Panc1 (cell line): ENCODE measurements around the gene SLC16A6. TPM values are rescaled to one million over a fixed set of nuclear protein-coding genes. Genes with fewer than 3 reads are reported as not detected.

Experiments
- ATAC-seq: fragments of 200-7000 bp; cut with Tn5 transposase; 2 replicates; pipeline ENCODE4 v1.9.1; 2020; ENCODE audit warnings: mild to moderate bottlenecking, moderate library complexity
- BruUV-seq: library from RNA; stranded (reverse); fragments of 400-500 nt; replicated peaks from 2 replicates; lab custom pipeline; 2021; lab: Mats Ljungman, UMichigan
- CTCF ChIA-PET: fragments of 300-600 bp; sonication (Branson Sonifier 250); formaldehyde crosslinking; loops from one replicate; lab custom pipeline; 2022; ENCODE audit warnings: antibody characterized with exemption; lab: Charles Lee
- POLR2A ChIA-PET: fragments of 300-600 bp; sonication (Branson Sonifier 250); formaldehyde crosslinking; loops from one replicate; lab custom pipeline; 2022; ENCODE audit warnings: antibody characterized with exemption; lab: Charles Lee
- DNase-seq: peaks from one replicate; pipeline ENCODE4 v3.0.0-alpha.2; 2010; ENCODE audit warnings: low read depth, low spot score
- H3K27ac ChIP-seq: 2 replicates; pipeline ENCODE4 v1.5.1; 2011; ENCODE audit warnings: mild to moderate bottlenecking, low read length, inconsistent platforms
- H3K27me3 ChIP-seq: fragments of 200-500 bp; sonication (Bioruptor generic); 2 replicates; pipeline ENCODE4 v1.6.0; 2014; ENCODE audit warnings: low read length, inconsistent platforms; ENCODE audit not compliant: control insufficient read depth, insufficient read depth
- H3K36me3 ChIP-seq: fragments of 200-500 bp; sonication (Bioruptor generic); 2 replicates; pipeline ENCODE4 v1.5.1; 2014; ENCODE audit warnings: inconsistent platforms, mild to moderate bottlenecking, low read length, moderate library complexity; ENCODE audit not compliant: control insufficient read depth, insufficient read depth
- H3K4me1 ChIP-seq: 2 replicates; pipeline ENCODE4 v1.5.1; 2011; ENCODE audit warnings: inconsistent platforms, mild to moderate bottlenecking, low read length, moderate library complexity; ENCODE audit not compliant: control insufficient read depth, insufficient read depth
- H3K4me3 ChIP-seq, 2 experiments: 2 replicates each; pipeline ENCODE4 v1.5.1; 2011 to 2012; ENCODE audit warnings: low read depth in 2 of 2, low read length in 2 of 2, mild to moderate bottlenecking in 2 of 2, inconsistent platforms in 1 of 2, moderate library complexity in 1 of 2
- H3K9me3 ChIP-seq: fragments of 200-500 bp; sonication (Bioruptor generic); 2 replicates; pipeline ENCODE4 v1.5.1; 2014; ENCODE audit warnings: low read depth, mild to moderate bottlenecking, inconsistent platforms, low read length, moderate library complexity; ENCODE audit not compliant: control insufficient read depth, insufficient read depth
- CTCF ChIP-seq: fragments of 450-650 bp; IDR thresholded peaks from 2 replicates; pipeline ENCODE4 v1.5.1; 2017; ENCODE audit warnings: mild to moderate bottlenecking
- POLR2AphosphoS5 ChIP-seq: IDR thresholded peaks from 2 replicates; pipeline ENCODE4 v1.6.1; 2012; ENCODE audit warnings: mild to moderate bottlenecking, low read depth, low read length, moderate library complexity
- REST ChIP-seq, 2 experiments: IDR thresholded peaks; 2 replicates each; pipeline ENCODE4 v1.6.1; 2011 to 2012; ENCODE audit warnings: low read depth in 2 of 2, control low read depth in 1 of 2, low read length in 1 of 2, mild to moderate bottlenecking in 1 of 2, moderate library complexity in 1 of 2; ENCODE audit not compliant: insufficient read depth in 1 of 2
- SIN3A ChIP-seq: IDR thresholded peaks from 2 replicates; pipeline ENCODE4 v1.6.1; 2012; ENCODE audit warnings: low read depth, mild to moderate bottlenecking, low read length, moderate library complexity, borderline replicate concordance; ENCODE audit not compliant: insufficient read depth
- TCF7L2 ChIP-seq: IDR thresholded peaks from 2 replicates; pipeline ENCODE4 v1.6.1; 2011; ENCODE audit warnings: mild to moderate bottlenecking, low read depth, low read length, inconsistent platforms
- in situ Hi-C: cut with HindIII; loops from 2 replicates; pipeline ENCODE4 v1.10.0; 2016; ENCODE audit warnings: low sequenced_read_pairs, low pct_unique_long_range_greater_than_20kb
- intact Hi-C: fragments of 100-400 bp; cut with micrococcal nuclease; formaldehyde crosslinking; loops from one replicate; pipeline ENCODE4 v1.10.0; 2022; ENCODE audit not compliant: unreplicated experiment
- total RNA-seq: library from RNA; stranded (reverse); gene quantifications from one replicate; pipeline ENCODE4 v1.2.1, GENCODE V29; 2021; ENCODE audit not compliant: unreplicated experiment

The SLC16A6 gene
- total RNA-seq, 1 experiment from 2014 or later: 0.26 TPM

GRCh38 chr17:68302066-68302564 is 11.2 kb upstream of the SLC16A6 start:
- DNase-seq: no peak
- POLR2A ChIA-PET: interaction anchor here (0.5 kb wide), 1 partner anchor 455 kb away, joined by 3 read pairs; no protein-coding TSS in a partner anchor
- Histone ChIP-seq H3K9me3 (no peaks in the 10 kb centered on the region), H3K4me3 (no peak overlapping the region), H3K27ac (no peak overlapping the region), H3K4me1 (no peaks in the 10 kb centered on the region), H3K36me3 (no peaks in the 10 kb centered on the region), H3K27me3 (no peaks in the 10 kb centered on the region)
- ATAC-seq: no peak
- in situ Hi-C loops (no loop called here), intact Hi-C loops (no loop called here)
- CTCF ChIA-PET: no interaction called here
- TF ChIP-seq CTCF (no peak), POLR2AphosphoS5 (no peak), TCF7L2 (no peak), REST (IDR thresholded peaks at IDR 0.05; ENCODE audit: insufficient read depth in 1 of 2, low read depth in 2 of 2, low read length in 1 of 2) (no peak), SIN3A (no peak)
- no TSS peak for BruUV-seq

GRCh38 chr17:68301438-68301959 is 10.6 kb upstream of the SLC16A6 start:
- TF ChIP-seq CTCF: no peak
- TF ChIP-seq TCF7L2: no peak
- TF ChIP-seq REST (IDR thresholded peaks at IDR 0.05; ENCODE audit: insufficient read depth in 1 of 2, low read depth in 2 of 2, low read length in 1 of 2): no peak
- TF ChIP-seq POLR2AphosphoS5: no peak
- no peak for TF ChIP-seq SIN3A
- POLR2A ChIA-PET: no interaction called here
- BruUV-seq: no TSS peak

More at GRCh38 chr17:68301438-68301959, 10.6 kb upstream of the SLC16A6 start:
- no peak overlapping the region for H3K27ac ChIP-seq
- CTCF ChIA-PET: no interaction called here
- DNase-seq (no peak), ATAC-seq (no peak)
- no peaks in the 10 kb centered on the region for H3K27me3 ChIP-seq
- no peaks in the 10 kb centered on the region for H3K4me1 ChIP-seq
- in situ Hi-C loops: no loop called here
- no peaks in the 10 kb centered on the region for H3K9me3 ChIP-seq
- intact Hi-C loops: no loop called here
- no peak overlapping the region for H3K4me3 ChIP-seq
- H3K36me3 ChIP-seq: no peaks in the 10 kb centered on the region
